ENCODE measurements around the gene MED22.

Gene MED22

DNA sequence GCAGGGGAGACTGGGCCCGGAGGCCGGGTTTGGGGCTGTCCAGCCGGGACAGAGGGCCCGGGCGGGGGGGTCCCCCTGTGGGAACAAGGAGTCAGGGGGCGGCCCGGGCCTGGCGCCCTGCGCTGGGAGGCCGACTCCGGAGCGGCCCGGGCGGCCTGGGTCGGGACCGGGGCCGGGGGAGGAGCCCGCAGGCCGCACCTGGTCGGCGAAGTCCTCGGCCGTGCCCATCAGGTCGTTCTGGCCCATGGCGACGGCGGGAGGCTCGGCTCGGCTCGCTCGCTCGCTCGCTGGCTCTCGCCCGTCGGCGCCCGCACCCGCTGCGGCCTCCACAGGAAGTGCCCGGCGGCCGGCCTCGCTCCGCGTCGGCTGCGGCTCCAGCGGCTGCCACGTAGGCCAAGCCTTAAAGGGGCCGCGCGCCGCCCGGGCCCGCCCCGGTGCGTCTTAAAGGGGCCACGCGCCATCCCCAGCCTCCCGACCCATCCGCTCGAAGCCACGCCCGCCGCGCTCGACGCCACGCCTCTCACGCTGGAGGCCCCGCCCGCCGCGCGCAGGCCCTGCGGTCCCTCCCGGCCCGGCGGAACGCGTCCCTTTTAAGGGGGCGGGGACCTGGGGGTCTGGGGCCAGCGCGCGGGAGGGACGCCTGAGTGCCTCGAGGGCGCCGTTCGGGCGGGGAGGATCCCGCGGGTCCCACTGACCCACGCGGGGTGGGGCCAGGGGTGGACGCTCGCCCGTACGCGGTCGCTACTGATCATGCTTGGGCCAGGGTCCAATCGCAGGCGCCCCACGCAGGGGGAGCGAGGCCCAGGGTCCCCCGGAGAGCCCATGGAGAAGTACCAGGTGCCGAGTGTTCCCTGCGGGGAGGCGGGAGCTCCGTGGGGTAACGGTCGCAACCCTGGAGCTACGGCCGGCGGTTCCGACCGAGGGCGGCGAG lies 28.1 kb upstream of the MED22 start, which contains the start of the genes STKLD1 and SURF4:
TSS of gene STKLD1 (plus strand) at position 643 of the 931 bp plus-strand sequence. CDS start at position 751, 108 bp downstream.
TSS of gene SURF4 (minus strand) at position 337 of the 931 bp plus-strand sequence. CDS start at position 246, 91 bp downstream.
- DNase-seq: peak; percentile 83

DNA sequence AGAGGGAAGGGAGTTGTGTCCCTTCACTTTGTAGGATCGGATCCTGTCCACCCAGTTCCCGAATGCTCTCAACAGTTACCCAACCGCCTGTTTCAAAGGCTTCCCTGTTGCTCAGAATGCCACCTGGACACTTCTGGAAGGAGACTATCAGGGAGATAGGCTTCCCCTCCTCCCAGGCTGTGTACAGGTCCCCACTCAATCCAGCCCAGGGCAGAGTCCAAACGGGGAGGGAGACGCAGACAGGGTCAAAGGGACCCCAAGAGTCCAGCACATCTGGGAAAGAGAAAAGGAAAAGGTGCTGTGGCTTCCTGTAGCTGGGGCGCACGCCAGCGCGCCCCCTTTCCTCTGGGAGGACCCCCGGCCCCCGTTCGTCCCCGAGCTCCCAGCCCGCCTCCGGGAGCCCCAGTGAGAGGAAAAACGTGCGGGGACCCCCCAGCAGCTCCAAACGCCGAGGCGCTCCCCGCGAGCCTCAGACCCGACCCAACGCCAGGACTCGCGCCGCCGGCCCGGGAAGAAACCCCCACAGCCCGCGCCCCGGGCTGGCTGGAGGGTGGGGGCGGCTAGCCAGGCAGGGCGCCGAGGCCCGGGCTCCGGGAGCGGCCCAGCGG lies 27.3 kb upstream of the MED22 start:
- peak; percentile 7 for DNase-seq

DNA sequence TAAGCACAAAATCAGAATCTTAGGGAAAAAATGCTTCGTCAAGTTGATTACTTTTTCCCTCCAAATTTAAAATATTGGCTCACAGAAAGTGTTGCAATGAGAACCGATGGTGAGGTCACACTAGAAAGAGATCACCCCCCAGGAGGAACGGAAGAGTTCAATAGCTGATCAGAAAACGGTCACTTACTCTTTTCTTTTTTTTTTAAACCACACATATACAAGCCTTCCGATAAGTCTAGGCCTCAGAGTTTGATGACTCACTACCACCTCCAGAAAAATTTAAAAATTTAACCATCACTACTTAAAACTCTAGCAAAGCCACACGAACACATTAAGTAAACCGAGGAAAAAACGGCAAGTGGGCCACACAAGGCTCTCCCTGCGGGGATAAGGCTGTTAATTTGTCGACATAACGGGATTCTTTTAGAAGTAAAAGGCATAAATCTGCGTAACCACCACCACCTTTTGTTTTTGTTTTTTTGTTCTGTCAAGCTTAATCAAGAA lies 26.7 kb upstream of the MED22 start:
- peak; percentile 7 for DNase-seq

DNA sequence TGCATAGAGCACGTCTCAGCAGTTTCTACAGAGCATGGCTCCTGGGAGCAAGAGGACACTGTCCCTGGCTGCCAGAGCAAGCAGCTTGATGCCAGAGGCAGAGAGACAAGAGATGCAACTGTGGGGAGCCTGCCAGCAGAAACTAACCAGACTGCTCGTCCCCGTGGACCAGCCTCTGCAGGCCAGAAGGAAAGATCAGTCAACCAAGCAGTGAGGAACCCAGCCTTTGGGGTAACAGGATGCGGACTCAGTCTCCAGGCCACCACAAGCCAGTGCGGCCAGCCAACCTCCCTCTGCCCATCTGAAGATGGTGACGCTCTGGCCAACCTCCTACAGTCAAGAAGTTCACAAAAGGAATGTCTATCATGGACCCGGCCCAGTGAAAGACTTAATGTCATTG lies 24.2 kb upstream of the MED22 start:
- DNase-seq: no peak

DNA sequence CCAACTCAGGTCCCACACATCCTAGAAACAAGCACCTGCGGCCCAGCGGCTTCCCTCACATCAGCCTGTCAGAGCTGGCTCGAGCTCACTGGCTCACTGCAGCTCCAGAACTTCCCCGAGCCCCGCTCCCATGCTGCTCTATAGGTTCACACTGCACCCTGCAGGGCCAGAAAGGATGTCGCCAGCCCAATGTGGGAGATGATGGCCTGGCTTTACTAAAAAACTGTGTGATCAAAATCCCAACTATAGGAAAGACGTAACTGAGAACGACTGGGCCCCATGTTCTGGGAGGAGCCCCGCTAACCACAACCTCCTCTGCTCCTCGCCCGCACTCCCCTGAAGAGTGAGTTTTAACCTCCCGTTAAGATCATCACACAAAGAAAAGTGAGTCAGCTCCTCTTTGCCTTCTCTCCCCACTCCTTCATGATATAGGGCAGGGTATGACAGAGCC lies 23.4 kb upstream of the MED22 start:
- DNase-seq: no peak

DNA sequence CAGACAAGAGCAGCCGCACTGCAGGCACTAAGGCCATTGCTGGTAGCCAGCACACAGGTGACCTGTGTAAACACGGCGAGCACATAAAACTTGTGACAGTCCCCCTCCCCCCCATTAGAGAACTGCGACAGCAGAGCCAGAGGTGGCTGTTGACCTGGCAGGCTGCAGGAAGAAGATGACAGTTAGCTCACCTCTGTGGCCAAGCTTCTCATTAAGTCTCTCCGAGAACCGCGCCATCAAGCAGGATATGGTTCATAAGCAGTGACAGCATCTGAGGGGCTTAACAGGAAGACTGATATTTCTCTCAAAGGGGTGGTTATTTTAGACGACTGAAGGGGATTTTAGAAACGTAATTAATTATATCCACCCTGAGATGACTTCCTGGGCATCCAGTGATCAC lies 22.8 kb upstream of the MED22 start:
- DNase-seq: no peak

DNA sequence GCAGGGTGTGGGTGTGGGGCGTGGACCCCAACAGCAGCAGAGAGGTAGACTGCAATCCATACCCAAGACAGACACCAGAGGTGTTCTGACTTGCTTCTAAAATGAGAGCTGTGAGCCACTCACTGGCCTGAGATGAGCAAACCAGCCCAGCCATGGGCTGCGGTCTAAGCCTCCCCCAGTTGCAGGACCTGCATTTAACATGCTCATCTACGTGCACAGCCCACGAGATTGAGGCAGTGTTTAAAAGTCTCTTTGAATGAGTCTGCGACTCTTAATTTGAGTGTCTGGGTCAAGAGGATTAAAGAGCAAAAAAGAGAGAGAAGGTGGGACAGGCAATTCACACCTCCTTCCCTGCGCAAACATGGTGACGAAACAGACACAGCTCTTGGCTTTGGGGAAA lies 22.0 kb upstream of the MED22 start:
- DNase-seq: no peak

DNA sequence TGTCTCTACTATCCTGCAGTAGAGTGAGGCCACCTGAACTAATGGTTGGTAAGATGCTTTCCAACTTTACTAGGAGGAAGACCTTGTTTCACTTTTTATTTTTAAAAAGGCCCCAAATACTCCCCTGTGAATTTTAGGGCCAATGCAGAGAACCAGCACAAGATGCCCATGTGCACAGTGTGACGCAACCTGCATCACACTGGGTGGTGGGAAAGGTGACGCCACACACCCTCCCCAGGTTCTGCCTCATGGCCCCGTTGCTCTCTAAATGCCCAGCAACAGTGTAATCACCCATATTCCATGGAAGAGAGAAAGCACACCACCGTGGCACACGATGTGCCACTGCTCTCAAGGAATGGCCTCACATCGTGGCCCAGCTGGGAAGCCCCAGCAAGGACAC lies 21.5 kb upstream of the MED22 start:
- no peak for DNase-seq

DNA sequence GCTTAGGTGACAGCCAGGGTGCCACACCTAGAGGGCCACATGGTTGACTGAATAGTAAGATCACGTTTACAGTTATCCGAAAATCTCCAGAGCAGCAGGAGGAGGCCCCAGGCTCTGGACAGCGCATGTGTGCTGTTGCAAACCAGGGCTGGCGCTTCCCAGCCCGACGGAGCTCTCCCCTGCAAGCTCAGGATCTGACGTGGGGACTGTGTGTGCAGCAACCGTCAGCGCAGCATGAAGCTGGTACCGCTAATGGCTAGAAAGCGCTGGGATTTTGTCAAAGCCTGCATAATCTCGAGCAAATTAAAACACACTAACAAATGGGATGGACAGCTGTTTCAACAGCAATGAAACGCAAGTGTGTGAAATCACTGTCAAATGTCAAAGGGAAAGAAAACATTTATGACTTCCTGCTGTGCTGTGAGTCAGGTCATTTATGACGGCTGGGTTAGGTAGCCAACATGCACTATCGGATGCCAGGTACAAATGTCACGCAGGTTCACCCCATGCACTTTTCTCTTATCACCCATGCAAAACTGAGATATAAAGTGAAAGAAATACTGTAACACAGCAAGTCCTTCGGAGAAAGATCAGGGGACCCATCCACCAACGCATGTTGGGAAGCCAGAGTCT lies 20.4 kb upstream of the MED22 start:
- DNase-seq: no peak

DNA sequence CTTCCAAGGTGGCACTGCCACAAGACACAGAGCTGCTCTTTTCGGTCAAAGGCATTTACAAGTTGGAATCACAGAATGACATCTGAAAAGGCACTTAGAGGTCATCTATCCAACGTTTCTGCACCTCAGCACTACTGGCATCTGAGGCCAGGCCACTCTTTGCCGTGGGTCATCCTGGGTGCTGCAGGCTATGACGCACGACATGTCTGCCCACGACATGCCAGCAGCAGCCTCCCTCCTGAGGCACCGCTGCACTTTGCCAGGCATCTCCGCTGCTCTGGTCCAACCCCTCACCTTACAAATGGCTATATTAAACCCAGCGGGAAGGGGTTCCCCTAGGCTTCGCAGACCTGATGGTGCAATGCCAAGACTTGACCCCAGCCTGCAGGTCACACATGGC lies 19.8 kb upstream of the MED22 start:
- no peak for DNase-seq

DNA sequence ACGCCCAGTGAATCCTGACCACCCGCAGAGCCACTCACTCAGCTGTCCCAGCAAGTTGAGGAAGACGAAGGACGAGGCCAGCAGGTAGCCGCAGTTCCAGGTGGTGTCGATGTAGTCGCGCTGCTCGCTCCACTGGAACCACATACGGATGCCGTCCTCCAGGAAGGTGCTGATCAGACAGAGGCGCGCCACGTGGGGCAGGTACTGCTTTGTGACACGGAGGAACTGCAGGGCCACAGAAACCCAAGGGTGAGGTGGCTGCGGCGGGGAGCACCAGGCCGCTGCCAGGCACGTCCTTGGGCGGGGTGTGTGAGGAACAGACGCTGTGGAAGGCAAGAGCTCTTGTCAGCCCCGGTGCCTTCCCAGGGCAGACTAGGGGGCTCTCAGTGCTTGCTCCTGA lies 19.3 kb upstream of the MED22 start:
- DNase-seq: no peak

DNA sequence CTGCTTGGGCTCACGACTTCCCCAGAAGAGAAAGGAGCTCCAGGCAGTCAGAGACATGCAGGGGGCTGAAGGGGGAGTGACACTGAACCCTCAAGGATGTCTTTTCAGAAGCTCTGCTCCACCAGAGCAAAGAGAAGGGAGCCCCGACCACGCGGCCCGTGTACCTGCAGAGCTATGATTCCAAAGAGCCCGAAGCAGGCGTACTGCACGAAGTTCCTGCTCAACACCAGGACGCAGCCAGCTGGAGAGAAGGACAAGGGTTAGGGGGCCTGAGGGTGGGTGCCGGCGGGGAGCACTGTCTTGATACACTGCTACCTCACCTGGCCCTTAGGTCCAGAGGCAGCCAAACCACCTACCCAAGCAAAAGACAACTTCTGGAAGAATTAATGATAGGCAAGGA lies 18.5 kb upstream of the MED22 start:
- DNase-seq: no peak

DNA sequence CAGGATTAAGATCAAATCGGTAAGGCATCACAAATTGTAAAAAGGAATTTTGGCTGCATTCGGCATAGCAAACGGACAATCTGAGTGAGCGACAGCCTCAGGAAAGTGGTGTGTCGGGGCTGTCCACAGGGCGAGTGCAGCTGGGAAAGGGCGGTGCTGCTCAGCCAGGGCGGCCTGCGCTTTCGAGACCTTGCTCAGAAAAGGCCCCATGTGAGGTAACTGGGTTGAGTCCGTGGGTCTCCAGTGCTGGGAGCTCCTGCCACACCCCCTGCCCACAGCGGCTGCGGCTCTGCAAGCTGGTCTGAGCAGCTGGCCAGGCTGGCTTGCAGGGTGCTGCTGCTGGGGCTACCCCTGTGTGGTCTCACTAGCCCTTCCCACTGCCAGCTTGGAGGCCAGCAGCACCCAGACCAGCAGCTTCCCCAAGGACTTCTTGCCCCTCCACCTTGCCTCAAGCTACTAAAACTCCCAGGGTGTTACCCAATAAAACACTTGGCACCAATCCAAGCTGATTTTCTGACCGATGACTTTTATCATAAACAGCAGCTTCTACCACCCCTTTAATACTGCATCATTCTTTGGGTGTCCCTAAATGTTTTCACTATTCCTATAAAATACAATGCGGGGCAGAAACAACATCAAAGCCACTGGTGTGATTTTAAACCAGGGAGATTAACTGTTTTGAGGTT lies 14.6 kb upstream of the MED22 start:
- no peak for DNase-seq

DNA sequence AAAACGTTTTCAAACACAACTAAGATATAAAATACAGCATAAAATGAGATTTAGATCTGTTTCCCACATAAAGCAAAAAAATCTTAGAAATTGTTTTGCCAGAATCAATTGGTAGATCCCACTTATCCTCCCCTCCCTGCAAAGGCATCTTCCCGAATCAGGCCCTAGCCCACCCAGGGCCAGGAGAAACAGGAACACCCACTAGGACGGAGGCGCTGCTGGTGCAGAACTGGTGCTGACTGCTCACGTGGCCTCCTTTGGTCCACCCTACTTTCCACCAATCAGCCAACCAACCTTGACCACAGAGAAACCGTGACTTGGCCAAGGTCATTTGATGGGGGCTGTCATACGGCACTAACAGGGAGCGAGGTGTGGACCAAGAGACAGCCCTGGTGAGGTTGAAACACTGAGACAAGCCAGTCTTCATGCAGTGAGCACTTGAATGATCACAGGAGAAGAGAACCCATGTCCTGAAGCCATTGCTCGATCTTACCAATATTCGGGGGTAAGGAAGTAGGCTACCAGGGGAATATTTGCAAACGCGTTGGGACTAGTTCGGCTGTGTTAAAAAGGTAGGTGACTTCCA lies 13.7 kb upstream of the MED22 start:
- no peak for DNase-seq

DNA sequence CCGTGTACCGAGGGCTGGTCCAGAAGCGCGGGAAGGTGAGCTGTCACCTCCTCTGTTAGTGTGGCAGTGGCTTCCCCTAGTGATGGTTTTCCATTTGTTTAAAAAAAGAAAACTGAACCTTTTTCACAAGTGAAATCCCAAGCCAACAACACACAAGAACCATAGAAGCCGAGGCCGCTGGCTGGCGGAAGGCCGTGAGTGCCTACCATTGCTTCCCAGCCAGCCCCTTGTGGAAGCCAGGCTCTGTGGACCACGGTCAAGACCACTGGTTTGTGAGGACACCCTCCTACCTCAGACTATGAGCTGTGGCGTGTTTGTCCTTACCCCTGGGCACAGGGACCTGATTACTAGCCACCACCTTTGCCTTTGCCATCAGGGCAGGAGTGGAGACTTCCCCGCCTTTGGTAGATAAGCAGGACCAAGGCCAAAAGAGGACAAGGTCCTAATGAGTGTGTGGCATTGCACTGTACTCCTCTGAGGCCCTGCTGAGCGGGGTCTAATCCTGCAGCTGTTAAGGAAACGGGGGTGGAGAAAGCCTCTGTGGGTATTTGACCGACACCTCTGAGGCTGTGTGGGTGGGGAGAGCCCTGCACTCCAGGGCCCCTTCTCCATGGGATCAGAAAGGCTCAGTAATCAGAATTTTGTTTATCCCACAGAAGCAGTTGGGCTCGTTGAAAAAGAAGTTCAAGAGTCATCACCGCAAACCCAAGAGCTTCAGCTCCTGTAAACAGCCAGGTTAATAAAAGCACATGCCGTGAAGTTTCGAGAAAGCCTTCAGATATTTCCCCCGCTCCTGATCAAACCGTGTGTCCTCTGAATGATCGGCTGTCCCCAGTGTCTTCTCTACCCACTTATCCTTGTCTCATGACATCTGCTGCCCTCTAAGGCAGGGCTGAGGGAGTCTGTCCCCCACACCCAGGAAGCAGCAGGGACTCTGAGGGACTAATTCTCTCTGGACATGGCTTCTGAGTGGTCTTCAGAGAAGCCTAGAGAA lies 12.8 kb upstream of the MED22 start:
- no peak for DNase-seq

DNA sequence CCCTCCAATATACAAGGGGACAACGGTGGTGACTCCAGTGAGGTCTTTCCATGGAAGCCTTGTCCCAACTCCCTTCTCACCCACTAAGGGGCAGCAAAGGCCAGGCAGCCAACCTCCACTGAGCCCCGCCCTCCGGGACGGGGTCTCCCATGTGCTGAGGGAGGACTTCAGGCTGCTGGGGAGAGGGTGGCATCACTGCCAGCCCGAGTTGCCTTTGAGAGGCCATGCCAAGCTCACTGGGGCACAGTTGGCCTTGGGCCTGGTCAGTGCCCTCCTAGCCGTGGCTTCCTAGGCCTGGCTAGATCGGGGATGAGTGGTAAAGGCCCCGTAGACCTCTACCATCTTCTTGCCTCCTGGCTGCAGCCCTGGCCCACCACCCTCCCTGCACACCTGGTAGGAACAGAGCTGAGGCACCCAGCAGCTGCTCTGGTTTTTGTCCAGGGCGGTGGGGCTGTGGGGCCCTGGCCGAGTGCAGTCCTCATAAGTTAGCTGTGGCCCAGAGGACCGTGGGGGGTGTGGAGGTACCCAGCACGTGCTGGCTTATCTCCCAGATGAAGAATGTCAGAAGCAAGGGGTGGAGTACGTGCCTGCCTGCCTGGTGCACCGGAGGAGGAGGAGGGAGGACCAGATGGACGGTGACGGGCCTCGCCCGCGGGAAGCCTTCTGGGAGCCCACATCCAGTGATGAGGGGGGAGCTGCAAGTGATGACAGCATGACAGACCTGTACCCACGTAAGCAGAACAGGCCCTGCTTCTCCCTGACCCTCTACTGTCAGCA lies 11.7 kb upstream of the MED22 start:
- DNase-seq: no peak

DNA sequence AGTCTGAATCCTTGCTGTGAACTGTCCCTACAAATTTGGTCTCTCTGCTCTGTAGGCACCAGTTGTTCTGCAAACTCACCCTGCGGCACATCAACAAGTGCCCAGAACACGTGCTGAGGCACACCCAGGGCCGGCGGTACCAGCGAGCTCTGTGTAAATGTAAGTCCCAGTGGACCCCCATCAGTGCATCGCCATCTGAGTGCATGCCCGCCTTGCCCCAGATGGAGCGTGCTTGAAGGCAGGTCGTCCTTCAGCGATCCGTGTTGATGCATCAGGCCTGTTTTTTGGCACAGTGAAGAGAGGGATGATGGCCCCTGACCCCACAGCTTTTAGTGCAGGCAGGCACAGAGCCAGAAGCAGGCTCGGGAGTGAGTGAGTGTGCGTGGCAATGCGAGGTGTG lies 9.7 kb upstream of the MED22 start:
- DNase-seq: no peak

DNA sequence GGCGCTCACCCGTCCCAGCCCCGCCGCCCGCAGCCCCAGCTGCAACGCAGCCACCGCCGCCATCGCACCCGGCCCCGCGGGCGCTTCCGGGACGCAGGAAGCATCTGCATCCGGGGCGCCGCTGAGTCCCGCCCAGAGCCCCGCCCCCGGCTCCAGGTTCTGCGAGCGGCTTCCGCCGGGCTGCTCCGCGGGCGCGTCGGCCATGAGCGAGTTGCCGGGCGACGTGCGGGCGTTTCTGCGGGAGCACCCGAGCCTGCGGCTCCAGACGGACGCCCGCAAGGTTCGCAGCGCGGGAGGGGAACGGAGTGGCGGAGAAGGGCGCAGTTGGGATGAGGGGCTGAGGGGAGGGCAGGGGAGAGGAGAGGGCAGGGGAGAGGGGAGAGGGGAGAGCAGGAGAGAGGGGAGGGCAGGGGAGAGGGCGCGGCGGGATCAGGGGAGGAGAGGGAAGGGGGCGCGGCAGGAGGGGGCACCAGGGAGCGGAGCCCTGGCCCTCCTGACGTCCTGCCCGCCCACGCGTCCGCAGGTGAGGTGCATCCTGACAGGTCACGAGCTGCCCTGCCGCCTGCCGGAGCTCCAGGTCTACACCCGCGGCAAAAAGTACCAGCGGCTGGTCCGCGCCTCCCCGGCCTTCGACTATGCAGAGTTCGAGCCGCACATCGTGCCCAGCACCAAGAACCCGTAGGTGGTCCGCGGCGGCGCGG lies 8.6 kb upstream of the MED22 start, which contains the start of the genes SURF1 and SURF2:
TSS of gene SURF1 (minus strand) at position 97 of the 701 bp plus-strand sequence. CDS start at position 63, 34 bp downstream.
TSS of gene SURF2 (plus strand) at position 160 of the 701 bp plus-strand sequence. CDS start at position 203, 43 bp downstream.
- no peak for DNase-seq

DNA sequence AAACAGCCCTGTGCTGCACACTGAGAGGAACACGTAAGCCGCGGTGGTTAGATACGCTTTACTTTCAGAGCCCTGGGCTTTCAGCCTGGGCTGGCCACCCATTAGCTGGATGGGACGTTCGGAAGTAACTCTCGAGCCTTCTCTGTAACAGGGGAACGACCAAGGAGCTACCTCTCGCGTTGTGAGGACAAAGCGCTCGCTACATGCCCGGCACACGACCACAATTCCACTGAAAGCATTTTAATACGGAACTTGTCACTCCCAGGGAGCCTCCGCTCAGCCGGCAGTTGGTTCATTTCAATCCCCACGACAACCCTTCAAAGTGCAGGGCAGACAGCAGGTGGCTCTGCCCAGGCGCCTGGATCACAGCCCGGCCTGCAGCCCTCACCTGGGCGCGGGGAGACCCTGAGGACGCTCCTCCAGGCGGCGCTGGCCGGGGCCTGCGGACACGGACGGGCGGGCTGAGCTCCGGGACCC lies 8.0 kb upstream of the MED22 start:
- no peak for DNase-seq

All from GF-D8 (cell line).